ENCODE data around the gene TTC39B.

DNA sequence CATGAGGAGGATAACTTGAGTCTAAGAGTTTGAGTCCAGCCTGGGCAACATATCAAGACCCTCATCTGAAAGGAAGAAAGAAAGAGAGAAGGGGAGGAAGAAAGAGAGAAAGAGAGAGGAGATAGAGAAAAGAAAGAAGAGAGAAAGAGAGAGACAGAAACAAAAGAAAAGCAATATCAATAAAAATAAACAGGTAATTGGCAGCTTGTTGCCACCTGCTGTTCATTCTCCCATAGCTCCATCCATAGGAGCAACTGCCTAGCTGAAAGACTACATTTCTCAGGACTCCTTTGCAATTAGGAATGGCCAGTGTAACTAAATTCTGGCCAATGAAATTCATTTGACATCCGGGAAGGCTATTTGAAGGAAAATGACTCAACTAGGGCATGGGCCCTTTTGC lies 4.6 kb upstream of the TTC39B start:
- TF ChIP-seq NFIC (IDR thresholded peaks at IDR 0.05) (no peak), CREB1 (IDR thresholded peaks at IDR 0.05; ENCODE audit: low read depth) (no peak), EP300 (IDR thresholded peaks at IDR 0.05; ENCODE audit: borderline replicate concordance) (no peak), YY1 (IDR thresholded peaks at IDR 0.05; ENCODE audit: low read depth) (no peak), ZBTB7A (IDR thresholded peaks at IDR 0.05; ENCODE audit: low read depth) (no peak), CEBPB (IDR thresholded peaks at IDR 0.05) (no peak), RAD21 (IDR thresholded peaks at IDR 0.05; ENCODE audit: low read depth) (no peak)
- TF ChIP-seq, protein P1, sequence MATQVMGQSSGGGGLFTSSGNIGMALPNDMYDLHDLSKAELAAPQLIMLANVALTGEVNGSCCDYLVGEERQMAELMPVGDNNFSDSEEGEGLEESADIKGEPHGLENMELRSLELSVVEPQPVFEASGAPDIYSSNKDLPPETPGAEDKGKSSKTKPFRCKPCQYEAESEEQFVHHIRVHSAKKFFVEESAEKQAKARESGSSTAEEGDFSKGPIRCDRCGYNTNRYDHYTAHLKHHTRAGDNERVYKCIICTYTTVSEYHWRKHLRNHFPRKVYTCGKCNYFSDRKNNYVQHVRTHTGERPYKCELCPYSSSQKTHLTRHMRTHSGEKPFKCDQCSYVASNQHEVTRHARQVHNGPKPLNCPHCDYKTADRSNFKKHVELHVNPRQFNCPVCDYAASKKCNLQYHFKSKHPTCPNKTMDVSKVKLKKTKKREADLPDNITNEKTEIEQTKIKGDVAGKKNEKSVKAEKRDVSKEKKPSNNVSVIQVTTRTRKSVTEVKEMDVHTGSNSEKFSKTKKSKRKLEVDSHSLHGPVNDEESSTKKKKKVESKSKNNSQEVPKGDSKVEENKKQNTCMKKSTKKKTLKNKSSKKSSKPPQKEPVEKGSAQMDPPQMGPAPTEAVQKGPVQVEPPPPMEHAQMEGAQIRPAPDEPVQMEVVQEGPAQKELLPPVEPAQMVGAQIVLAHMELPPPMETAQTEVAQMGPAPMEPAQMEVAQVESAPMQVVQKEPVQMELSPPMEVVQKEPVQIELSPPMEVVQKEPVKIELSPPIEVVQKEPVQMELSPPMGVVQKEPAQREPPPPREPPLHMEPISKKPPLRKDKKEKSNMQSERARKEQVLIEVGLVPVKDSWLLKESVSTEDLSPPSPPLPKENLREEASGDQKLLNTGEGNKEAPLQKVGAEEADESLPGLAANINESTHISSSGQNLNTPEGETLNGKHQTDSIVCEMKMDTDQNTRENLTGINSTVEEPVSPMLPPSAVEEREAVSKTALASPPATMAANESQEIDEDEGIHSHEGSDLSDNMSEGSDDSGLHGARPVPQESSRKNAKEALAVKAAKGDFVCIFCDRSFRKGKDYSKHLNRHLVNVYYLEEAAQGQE (IDR thresholded peaks at IDR 0.05; ENCODE audit: low read depth) = no peak
- TF ChIP-seq, protein P2, sequence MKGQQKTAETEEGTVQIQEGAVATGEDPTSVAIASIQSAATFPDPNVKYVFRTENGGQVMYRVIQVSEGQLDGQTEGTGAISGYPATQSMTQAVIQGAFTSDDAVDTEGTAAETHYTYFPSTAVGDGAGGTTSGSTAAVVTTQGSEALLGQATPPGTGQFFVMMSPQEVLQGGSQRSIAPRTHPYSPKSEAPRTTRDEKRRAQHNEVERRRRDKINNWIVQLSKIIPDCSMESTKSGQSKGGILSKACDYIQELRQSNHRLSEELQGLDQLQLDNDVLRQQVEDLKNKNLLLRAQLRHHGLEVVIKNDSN (IDR thresholded peaks at IDR 0.05) = no peak
- TF ChIP-seq, protein P3, sequence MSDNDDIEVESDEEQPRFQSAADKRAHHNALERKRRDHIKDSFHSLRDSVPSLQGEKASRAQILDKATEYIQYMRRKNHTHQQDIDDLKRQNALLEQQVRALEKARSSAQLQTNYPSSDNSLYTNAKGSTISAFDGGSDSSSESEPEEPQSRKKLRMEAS (IDR thresholded peaks at IDR 0.05) = no peak

Data from Ishikawa (cell line).